ENCODE results near the gene TRAM2.

The TRAM2 gene

DNA sequence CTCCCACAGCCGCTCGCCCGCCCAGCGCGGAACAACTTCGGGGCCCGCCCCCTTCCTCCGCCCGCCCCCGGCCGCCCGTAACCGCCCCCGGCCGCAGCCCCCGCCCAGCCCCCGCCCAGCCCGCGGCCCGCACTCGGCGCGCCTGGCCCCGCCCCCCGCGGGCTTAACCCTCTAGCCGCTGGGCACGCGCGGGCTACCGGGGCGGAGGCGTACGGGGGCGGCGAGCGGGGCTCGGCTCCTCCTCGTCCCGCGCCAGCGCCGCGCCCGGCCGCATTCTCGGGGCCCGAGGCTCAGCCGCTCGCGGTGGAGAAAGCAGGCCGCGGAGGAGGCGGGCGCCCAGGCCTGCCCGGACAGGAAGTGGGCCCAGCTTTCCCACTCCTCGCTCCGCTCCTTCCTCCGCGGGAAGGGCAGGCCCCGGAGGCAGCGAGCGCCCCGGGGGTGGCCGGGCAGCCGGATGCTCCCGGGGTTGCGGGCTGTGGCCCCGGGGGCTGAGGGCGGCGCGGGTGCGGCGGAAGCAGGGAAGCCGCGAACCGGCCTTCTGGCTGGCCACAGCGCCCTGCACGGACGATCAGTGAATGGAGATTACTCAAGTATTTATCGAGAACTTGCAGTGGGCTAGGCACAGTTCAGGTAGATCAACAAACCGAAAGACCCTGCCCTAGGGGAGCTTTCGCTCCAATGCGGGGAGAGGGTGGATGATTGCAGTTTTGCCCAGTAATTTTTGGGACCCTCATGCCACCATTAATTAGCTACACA lies at the start of gene TRAM2:
TRAM2 (minus strand) TSS at position 39 of the 756 bp plus-strand sequence. CDS start 145 bp downstream, outside the sequence.
- DNase-seq: peak; percentile 66

DNA sequence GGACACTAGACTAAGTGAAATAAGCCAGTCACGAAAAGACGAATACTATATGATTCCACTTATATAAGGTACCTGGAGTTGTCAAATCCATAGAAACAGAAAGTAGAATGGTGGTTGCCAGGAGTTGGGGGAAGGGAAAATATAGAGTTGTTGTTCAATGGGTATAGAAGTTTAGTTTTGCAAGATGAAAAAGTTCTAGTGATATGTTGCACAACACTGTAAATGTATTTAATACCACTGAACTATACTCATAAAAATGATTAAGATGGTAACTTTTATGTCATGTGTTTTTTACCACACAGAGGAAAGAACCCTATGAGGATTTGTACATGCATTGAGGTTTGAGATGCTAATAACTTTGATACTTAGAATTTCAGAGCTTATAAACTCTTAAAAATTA lies 46.0 kb upstream of the TRAM2 start:
- no peak for DNase-seq

DNA sequence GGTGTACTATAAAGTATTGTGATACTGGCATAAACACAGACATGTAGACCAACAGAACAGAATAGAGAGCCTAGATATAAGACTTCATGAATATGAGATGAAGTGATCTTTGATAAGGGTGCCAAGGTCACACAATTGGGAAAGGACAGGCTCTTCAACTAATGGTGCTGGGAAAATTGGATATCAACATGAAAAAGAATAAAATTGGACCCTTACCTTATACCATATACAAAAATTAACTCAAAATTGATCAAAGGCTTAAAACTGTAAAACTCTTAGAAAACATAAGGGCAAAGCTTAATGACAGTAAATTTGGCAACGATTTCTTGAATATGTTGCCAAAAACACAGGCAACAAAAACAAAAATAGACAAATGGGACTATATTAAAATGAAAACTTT lies 44.8 kb upstream of the TRAM2 start:
- no peak for DNase-seq

GRCh38 chr6:52620906-52621190 lies 44.0 kb upstream of the TRAM2 start:
- DNase-seq: no peak

DNA sequence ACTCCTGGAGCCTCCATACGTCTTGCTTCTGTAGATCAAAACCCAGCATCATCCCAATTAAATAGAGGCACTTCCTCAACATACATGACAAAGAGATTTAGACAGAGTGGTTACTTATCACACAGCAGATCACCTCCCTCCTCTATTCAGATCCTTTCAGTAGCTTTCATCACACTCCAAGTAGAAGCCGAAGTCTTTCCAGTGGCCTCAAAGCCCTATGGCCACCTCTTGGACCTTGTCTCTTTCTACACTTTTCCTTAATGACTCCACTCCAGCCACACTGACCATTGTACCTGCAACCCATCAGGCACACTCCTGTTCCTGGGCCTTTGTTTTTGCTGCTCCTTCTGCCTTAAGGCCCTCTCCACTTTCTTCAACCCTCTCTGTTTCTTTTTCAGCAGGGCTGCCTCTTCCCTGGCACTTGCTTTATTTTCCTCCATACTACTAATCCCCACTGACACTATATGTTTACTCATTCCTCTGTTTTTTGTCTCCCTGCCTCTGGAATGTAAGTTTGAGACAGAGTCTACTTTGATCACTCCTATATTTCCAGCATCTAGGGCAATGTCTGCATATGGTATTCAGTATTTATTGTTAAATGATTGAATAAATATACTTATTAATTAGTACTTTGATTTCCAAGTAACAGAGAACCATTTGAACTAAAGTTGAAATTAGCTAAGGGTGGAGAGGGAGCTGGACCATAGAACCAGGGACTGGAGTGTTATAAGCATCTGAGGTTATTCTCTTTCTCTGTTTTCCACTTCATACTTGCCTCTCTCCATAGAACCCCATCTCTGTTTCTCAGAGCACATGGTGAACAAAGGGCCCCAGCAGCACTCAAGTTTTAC lies 43.4 kb upstream of the TRAM2 start:
- no peak for DNase-seq

DNA sequence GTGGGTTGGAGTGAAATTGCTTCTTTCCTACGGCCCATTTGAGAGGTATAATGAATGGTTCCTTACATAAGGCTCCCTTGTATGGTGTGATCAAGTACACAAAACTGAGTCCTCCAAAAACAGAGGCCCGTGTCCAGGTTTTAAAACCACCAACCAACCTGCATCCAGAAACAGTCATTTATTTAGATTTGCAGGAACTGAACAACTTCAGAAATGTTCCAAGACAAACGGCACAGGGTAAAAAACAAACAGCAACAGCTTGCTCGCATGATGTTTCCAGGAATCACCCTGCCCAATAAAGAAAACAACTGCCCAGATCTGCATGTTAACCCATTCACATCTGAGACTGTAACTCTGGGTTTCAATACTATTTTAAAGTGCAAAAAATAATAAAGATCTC lies 40.2 kb upstream of the TRAM2 start:
- no peak for DNase-seq

- DNase-seq: no peak
Measured at GRCh38 chr6:52616059-52616690, 39.3 kb upstream of the TRAM2 start.

DNA sequence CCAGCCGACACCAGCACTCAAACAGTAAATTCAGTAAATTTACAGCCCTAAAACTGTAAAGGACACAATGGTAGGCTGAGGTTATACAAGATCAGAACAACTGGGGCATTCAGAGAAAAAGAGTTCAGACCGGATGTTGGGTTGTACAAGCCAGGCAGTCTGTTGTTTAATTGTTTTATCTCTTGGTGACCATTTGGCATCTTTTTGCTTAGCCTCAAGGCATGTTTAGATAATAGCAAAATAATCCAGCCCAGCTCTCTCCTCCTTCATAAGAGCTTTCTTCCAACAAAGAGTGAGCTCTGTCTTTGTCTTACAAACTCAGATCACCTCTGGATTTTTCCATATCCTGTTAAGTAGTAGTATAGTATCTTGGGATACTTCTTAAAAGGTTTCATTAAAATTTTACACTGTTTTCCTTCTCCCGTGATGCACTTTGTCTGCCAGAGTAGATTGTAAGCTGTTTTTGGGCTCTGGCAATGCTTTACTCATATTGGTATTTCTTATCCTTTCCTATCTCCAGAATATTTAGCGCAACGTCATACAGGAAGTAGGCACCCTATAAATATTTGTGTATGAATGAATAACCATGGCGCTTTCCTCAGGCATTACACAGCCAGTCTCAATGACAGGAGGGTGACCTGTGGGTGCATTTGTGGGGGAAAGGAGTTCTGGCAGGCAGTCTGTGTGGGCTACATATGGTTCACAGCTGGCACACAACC lies 35.6 kb upstream of the TRAM2 start:
- DNase-seq: no peak

GRCh38 chr6:52611833-52612232 lies 35.0 kb upstream of the TRAM2 start:
- DNase-seq: no peak

- DNase-seq: no peak
Measured at GRCh38 chr6:52610745-52611355, 34.0 kb upstream of the TRAM2 start.

- no peak for DNase-seq
Measured at GRCh38 chr6:52610011-52610410, 33.2 kb upstream of the TRAM2 start.

GRCh38 chr6:52605610-52606185 lies 28.8 kb upstream of the TRAM2 start:
- no peak for DNase-seq

DNA sequence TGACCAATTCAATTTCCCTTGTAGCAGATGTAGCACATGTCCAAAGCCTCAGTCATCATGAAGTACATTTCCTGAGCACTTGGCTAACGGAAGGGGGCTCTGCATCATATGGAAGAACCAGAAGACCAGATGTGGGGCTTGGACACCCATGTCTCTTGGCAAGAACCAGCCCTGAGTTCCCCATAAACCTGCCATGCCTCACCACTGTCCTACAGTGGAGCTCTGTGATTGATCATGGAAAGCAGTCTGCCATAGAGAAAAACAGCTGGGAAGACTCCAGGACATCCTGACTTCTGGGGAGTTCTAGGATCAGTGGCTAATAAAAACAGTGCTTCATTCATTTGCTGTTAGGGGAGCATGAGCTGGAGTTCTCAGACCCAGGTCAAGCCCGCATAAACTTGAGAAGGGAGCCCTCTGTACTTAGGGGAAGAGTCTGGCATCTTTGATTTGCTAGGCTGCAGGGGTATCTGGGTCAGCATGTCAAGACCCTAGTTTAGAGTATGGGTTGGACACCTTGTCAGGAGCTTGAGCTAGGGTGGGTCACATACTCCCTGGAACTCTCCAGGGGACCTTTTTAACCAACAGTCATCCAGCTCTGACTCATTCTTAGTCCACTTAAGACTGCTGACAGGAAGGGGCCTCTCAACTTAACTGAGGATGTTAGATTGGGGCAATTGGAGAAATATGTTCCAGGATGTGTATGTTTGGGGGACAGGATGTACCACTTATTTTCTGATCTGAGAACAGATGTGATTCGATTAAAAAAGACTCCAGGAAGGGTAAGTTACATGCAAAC lies 26.3 kb upstream of the TRAM2 start:
- DNase-seq: no peak

DNA sequence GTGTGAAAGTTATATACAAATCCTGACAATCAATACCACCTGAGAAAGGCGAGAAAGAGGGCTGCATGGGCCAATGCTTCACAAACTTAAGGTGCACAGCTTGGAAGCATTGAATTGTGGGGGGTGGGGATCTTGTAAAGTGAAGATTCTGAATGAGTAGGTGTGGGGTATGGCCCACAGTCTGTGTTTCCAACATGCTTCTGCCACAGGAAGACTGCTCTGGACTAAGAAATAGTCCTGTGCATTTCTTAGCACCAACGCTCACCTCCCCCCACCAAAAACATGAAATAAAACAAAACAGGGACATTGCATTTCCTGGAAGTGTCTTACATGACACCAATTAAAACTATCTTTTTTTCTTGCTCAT lies 21.9 kb upstream of the TRAM2 start:
- no peak for DNase-seq

DNA sequence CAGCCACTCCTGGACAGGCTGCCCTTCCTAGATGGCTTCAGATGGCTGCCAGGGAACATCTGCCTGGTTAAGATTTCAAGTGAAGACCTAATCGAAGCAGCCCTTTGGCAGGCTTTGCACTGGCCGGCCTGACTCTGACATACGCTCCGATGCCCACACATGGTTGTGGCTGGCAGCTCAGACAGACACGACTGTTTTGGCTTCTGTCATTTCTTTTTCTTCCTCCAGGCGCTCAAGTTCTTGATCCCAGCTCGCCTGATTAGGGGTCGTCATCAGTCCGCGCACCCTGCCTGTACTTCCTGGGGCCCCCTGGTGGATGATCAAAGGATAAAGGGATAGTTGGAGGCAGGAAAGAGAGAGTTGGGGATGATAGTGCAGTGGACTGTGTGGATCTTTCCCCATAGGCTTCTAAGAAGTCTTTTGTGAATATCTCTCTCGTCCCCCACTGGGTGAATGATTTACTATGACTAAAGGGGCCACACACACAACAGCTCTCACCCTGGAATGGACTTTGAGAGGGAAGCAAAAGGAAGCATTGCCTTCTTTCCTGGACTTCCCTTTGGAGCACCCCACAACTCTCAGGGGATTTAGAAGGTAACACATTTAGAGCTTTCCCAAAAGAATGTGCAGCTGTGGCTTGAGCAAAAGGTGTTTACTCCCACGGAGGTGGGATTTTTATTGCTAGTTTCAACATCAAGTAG lies 21.4 kb upstream of the TRAM2 start:
- DNase-seq: peak; percentile 29

- no peak for DNase-seq
Measured at GRCh38 chr6:52597738-52598122, 20.9 kb upstream of the TRAM2 start.

- DNase-seq: no peak
Measured at GRCh38 chr6:52596371-52597028, 19.6 kb upstream of the TRAM2 start.

GRCh38 chr6:52595796-52596130 lies 18.9 kb upstream of the TRAM2 start:
- no peak for DNase-seq

GRCh38 chr6:52595000-52595795 lies 18.3 kb upstream of the TRAM2 start:
- DNase-seq: no peak

DNA sequence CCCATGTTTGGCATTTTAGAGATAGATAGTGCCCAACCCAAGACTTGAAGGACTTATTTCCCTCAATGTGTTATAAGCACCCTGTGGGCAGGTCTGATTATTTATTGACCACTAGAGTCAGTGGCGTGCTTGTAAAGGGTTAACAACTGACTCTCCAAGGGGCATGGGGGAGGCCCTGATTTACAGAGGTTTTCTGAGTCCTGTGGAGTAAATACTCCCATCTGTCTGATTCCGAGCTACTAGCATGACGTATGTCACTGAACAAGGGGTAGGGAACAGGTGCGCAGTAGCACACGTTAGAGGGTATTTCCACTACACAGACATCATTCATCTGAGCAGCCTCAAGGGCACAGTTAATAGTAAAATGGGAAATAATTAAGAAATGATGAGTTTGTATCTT lies 17.4 kb upstream of the TRAM2 start:
- no peak for DNase-seq
